ENCODE measurements around the gene OVCH2.

Gene OVCH2

DNA sequence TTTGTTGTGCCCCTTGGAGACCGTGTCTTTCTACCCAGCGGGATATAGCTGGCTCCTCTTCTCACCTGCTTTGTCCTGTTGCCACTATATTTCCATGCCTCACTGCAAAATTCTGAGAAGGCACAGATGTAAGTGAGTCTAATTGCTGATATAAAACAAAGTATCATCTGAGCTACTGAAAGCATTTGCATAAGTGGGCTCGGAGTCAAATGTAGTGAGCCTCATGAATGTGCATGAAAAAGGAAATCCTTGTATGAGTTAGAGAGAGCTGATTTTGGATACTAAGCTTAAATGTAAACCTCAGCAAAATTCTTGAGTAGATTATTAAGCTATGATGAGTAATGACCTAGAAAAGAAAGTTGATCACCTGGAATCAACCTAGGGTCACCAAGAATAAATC lies 13.9 kb downstream of the OVCH2 start:
- DNase-seq (ENCODE audit: low spot score): no peak
- in situ Hi-C loops (cut with MboI; ENCODE audit: low sequenced_read_pairs, unreplicated experiment): loop anchor here (25.0 kb wide), 1 partner anchor 580 kb away; no protein-coding TSS in a partner anchor
- no peak for TF ChIP-seq CTCF (IDR thresholded peaks at IDR 0.05; ENCODE audit: borderline replicate concordance, control extremely low read depth, extremely low read depth, insufficient read depth, missing control alignments)

DNA sequence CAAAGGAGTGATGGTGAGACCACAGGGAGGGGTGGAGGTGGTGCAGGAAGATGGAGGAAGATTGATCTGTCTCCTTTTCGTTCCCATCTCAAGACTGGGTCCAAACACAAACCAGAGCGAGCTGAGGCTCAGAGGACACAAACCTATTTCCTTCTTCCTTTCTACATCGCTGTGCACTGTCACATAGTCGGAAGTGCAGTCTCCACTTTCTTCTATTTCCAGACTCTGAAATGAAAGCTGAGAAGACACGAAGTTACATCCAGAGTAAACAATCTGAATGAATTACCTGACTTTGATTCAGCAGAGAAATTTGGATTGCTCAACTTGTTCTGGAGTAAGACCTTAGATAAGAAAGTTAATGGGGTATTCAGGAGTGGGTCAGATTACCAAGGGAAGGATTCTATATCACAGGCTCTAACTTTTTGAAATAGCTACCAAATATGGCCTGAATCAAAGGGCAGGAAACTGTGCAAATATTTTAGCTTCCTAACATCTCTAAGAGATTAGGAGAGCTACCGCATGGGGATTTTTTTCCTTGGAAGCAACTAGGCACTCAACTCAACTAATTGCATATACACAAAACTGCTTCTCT lies 14.4 kb downstream of the OVCH2 start:
- DNase-seq (ENCODE audit: low spot score): no peak
- in situ Hi-C loops (cut with MboI; ENCODE audit: low sequenced_read_pairs, unreplicated experiment): loop anchor here (25.0 kb wide), 1 partner anchor 580 kb away; no protein-coding TSS in a partner anchor
- no peak for TF ChIP-seq CTCF (IDR thresholded peaks at IDR 0.05; ENCODE audit: borderline replicate concordance, control extremely low read depth, extremely low read depth, insufficient read depth, missing control alignments)

GRCh38 chr11:7690648-7691047 lies 15.6 kb downstream of the OVCH2 start:
- in situ Hi-C loops (cut with MboI; ENCODE audit: low sequenced_read_pairs, unreplicated experiment): loop anchor here (25.0 kb wide), 1 partner anchor 578 kb away; no protein-coding TSS in a partner anchor
- TF ChIP-seq CTCF (IDR thresholded peaks at IDR 0.05; ENCODE audit: borderline replicate concordance, control extremely low read depth, extremely low read depth, insufficient read depth, missing control alignments): no peak
- DNase-seq (ENCODE audit: low spot score): no peak

GRCh38 chr11:7689239-7689638 lies 17.0 kb downstream of the OVCH2 start:
- in situ Hi-C loops (cut with MboI; ENCODE audit: low sequenced_read_pairs, unreplicated experiment): loop anchor here (25.0 kb wide), 1 partner anchor 577 kb away; no protein-coding TSS in a partner anchor
- TF ChIP-seq CTCF (IDR thresholded peaks at IDR 0.05; ENCODE audit: borderline replicate concordance, control extremely low read depth, extremely low read depth, insufficient read depth, missing control alignments): no peak
- no peak for DNase-seq (ENCODE audit: low spot score)

DNA sequence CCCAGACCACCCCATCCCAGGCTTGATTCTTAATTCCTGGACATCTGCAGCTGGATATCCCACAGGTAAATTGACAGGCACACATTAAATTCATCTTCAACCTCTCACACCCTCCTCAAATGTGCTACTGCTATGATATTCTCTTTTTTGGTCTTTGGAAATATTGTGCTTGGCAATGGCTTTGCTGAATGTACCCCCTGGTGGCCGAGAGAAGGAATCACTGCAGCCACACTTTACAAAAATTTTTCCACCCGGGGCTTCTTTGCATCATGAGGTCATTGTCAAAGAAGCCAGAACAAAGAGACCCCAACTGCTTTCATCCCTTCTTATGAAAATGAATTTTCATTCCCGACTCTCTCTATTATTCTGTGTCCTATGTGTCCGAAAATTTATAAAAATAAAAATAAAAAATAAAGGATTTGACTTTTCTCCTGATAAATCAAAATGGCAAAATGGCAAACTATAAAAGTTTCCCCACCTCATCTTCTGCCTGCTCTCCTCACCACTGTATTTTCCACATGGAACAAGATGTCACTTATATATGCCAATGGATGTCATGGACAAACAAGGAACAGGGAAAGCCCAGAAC lies 17.9 kb downstream of the OVCH2 start:
- in situ Hi-C loops (cut with MboI; ENCODE audit: low sequenced_read_pairs, unreplicated experiment): loop anchor here (25.0 kb wide), 1 partner anchor 576 kb away; no protein-coding TSS in a partner anchor
- TF ChIP-seq CTCF (IDR thresholded peaks at IDR 0.05; ENCODE audit: borderline replicate concordance, control extremely low read depth, extremely low read depth, insufficient read depth, missing control alignments): peak; percentile 66
- no peak for DNase-seq (ENCODE audit: low spot score)

DNA sequence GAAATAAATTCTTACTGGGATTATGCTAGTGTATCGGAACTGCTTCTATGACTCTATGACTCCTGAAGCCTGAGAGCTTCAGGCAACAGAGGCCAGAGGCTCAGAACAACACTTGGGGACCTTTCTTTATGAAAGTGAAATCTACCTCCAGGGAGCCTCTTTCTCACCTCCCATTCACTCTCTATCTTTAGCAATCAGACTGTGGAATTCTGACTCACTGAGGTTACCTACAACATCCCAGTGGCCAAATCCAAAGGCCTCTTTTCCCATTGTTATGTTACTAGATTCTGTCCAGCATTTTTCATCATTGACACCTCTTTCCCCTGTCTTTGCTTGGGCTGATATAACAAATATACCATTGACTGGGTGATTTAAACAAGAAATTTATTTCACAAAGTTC lies 18.9 kb downstream of the OVCH2 start:
- TF ChIP-seq CTCF (IDR thresholded peaks at IDR 0.05; ENCODE audit: borderline replicate concordance, control extremely low read depth, extremely low read depth, insufficient read depth, missing control alignments): no peak
- no peak for DNase-seq (ENCODE audit: low spot score)
- in situ Hi-C loops (cut with MboI; ENCODE audit: low sequenced_read_pairs, unreplicated experiment): loop anchor here (25.0 kb wide), 1 partner anchor 575 kb away; no protein-coding TSS in a partner anchor
